Mucosa of rectum (tissue), 2 donors: ENCODE measurements around the gene CALHM1.

Source experiments
- H3K27ac ChIP-seq, 2 donors: one replicate each; pipeline ENCODE4 v1.7.0; 2013; ENCODE audit warnings: inconsistent platforms in 2 of 2, low read depth in 2 of 2, low read length in 2 of 2
- H3K27me3 ChIP-seq, 2 donors: one replicate each; pipeline ENCODE4 v1.7.0; 2013; ENCODE audit warnings: low read length in 2 of 2; ENCODE audit not compliant: control insufficient read depth in 2 of 2, insufficient read depth in 2 of 2
- H3K36me3 ChIP-seq, 2 donors: one replicate each; pipeline ENCODE4 v1.7.0; 2013; ENCODE audit warnings: low read length in 2 of 2; ENCODE audit not compliant: control insufficient read depth in 2 of 2, insufficient read depth in 2 of 2
- H3K4me1 ChIP-seq, 2 donors: one replicate each; pipeline ENCODE4 v1.7.0; 2013; ENCODE audit warnings: low read length in 2 of 2, mild to moderate bottlenecking in 1 of 2; ENCODE audit not compliant: control insufficient read depth in 2 of 2, insufficient read depth in 2 of 2
- H3K4me3 ChIP-seq, 2 donors: one replicate each; pipeline ENCODE4 v1.7.0; 2013; ENCODE audit warnings: low read length in 2 of 2
- H3K9ac ChIP-seq, 2 donors: one replicate each; pipeline ENCODE4 v1.7.0; 2013; ENCODE audit warnings: low read length in 2 of 2, low read depth in 1 of 2, mild to moderate bottlenecking in 1 of 2
- H3K9me3 ChIP-seq, 2 donors: one replicate each; pipeline ENCODE4 v1.7.0; 2013; ENCODE audit warnings: low read length in 2 of 2; ENCODE audit not compliant: control insufficient read depth in 2 of 2
- donor health status: healthy.
- donor health status: Normal muscosa, but diverticular disease.

CALHM1 gene

DNA sequence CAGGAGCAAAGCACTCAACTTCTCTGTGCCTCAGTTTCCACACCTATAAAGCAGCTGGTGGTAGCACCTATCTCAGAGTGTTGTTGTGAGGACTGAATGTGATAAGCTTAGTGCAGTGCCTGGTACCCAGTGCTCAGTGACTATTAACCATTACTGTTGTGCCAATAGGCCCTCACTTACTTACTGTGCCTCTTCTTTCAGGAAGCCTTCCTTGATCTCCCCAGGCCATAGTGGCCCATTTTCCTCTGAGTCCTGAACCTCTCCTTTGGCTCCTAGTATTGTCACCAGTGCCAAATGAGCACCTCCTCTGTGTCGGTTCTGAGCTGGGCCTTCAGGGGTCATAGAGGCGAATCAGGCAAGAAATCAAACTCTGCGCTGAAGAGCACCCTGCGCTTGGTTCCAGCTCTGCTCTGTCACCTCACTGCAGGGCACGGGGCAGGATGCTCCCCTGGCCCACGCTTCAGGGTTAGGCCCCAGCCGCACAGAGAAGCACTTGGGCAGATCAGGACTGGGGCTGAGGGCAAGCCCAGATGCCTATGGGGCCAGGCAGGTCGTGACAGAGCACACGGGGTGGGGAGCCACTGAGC is 2.5 kb downstream of the CALHM1 start:
- Histone ChIP-seq H3K4me1 (peaks cover 3 to 4% of the 10 kb centered on the region in 2 donors), H3K27me3 (no peaks in the 10 kb centered on the region), H3K36me3 (no peaks in the 10 kb centered on the region), H3K9ac (no peak overlapping the region), H3K27ac (no peak overlapping the region), H3K9me3 (no peaks in the 10 kb centered on the region), H3K4me3 (no peak overlapping the region)

DNA sequence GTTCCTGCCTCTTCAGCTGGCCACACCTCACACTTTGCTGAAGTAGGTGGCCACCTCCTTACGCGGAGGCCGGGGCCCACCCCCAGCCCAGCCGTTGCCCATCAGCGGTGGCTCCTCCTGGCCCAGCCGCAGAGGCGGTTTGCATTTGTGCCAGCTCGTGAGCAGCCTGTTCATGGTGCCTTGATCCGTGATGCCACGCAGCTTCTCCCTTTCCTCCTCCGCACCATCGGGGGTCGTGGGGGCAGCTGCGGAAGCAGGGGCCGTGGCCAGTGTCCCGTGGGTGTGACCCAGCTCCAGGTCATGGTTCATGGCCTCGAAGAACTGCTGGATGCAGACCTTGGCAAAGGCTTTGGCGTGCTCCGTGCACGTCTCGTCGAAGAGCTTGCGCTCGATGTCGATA is 3.5 kb downstream of the CALHM1 start:
- Histone ChIP-seq H3K9ac (no peak overlapping the region), H3K36me3 (no peaks in the 10 kb centered on the region), H3K4me1 (peaks cover 4 to 7% of the 10 kb centered on the region in 2 donors), H3K4me3 (no peak overlapping the region), H3K9me3 (no peaks in the 10 kb centered on the region), H3K27ac (no peak overlapping the region), H3K27me3 (peaks cover 0 to 3% of the 10 kb centered on the region in 2 donors)

DNA sequence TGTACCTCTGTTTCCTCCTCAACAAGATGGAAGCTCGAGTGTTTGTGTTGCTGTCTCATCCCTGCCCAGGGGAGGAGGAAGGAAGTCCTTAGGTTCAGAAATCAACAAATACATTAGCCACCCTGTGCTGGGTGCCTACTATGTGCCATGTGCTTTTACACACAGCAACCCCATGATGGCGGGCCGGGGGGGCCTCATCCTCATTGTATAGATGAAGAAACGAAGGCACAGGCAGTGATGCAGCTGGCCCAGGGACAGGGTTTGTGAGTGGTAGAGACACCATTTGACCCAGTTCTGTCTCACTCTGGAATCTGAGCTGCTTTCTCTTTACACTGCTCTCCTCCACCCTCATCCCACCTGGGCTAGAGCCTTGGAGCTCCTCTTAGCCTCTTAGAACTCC is 4.7 kb downstream of the CALHM1 start:
- peaks cover 3 to 4% of the 10 kb centered on the region in 2 donors for H3K36me3 ChIP-seq
- peaks cover 15 to 19% of the 10 kb centered on the region in 2 donors for H3K4me1 ChIP-seq
- no peak overlapping the region for H3K27ac ChIP-seq
- H3K27me3 ChIP-seq, result peaks cover 0 to 3% of the 10 kb centered on the region in 2 donors
- H3K9me3 ChIP-seq, result no peaks in the 10 kb centered on the region
- H3K4me3 ChIP-seq, result no peak overlapping the region
- H3K9ac ChIP-seq, result no peak overlapping the region

DNA sequence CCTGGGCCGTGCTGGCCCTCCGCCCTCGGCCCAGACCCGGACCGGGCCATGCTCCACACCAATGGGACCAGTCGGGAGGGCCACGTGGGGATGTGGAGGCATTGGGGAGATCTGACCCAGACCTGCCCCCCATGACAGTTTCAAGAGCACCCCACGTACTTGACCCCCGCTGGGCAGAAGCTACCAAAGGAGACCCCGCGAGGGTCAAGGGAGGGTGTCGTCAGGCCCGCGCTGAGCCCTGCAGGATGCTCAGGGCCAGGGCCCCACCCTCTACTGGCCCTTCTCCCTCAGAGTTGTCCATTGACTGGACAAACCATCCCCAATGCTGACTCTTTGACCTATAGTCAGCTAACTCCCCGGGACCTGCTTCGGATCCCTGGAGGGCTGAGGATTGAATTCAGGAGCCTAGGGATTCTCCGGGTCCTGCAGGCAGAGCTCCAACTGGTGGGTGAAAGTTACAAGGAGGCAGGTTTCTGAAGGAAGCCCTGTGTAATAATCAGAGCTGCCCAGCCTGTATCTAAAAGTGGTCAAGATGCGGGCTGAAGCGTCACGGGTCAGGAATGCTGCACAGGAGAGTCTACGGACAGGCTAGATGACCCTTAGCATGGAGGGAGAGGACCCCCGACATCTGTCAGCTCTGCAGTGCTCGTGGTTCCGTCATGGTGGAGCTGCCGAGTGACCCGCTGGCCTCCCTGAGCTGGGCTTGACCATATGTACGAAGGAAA is 6.0 kb downstream of the CALHM1 start:
- peaks cover 6 to 10% of the 10 kb centered on the region in 2 donors for H3K36me3 ChIP-seq
- peaks cover 0 to 3% of the 10 kb centered on the region in 2 donors for H3K27me3 ChIP-seq
- peak overlapping the region; percentile 82 for H3K27ac ChIP-seq
- H3K4me3 ChIP-seq, result peak overlapping the region; percentile 66 to 80
- H3K9me3 ChIP-seq, result no peaks in the 10 kb centered on the region
- H3K4me1 ChIP-seq, result peaks cover 17 to 24% of the 10 kb centered on the region in 2 donors
- peak overlapping the region in 1 of 2 donors; percentile 70 for H3K9ac ChIP-seq

DNA sequence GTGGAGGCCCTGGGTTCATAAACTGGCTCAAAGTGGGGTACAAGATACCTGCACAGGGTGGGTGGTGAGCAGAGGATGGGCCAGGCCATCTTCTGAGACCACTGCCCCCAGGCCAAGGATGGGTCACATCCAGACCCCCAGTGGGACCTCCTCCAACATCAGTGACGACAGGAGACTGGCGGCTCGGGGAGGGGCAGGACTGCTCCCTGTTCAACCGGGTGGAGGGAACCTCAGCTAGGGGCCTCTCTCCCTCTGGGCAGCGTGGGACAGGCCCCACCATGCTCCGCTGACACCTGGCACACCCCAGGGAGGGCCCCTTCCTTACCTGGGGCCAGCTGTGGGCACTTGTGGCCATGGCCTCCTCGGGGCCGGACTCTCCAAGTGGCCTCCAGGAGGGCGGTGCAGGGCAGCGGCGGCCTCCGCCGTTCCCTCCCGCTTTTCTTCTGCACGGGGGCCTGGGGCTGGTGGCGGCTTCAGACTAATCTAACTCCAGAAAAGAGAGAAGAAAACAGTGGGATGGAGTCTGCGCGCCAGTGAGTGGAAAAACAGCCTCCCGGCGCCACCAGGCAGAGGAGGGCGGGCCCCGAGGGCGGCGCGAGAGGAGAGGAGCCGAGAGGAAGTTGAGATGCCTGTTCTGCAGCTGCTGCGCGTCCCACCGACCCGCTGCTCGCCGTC is 6.7 kb downstream of the CALHM1 start, which contains the start of gene CALHM2:
CALHM2 (minus strand) TSS at position 540 of the 675 bp plus-strand sequence. CDS start 2,429 bp downstream, outside the sequence.
- H3K36me3 ChIP-seq, result peaks cover 12 to 17% of the 10 kb centered on the region in 2 donors
- H3K4me1 ChIP-seq, result peaks cover 17 to 28% of the 10 kb centered on the region in 2 donors
- H3K27me3 ChIP-seq, result peaks cover 0 to 3% of the 10 kb centered on the region in 2 donors
- H3K4me3 ChIP-seq, result peak within 1 kb of the TSS; percentile 66 to 80
- peak within 1 kb of the TSS; percentile 82 for H3K27ac ChIP-seq
- H3K9me3 ChIP-seq, result no peaks in the 10 kb centered on the region
- H3K9ac ChIP-seq, result peak within 1 kb of the TSS; percentile 61 to 70

DNA sequence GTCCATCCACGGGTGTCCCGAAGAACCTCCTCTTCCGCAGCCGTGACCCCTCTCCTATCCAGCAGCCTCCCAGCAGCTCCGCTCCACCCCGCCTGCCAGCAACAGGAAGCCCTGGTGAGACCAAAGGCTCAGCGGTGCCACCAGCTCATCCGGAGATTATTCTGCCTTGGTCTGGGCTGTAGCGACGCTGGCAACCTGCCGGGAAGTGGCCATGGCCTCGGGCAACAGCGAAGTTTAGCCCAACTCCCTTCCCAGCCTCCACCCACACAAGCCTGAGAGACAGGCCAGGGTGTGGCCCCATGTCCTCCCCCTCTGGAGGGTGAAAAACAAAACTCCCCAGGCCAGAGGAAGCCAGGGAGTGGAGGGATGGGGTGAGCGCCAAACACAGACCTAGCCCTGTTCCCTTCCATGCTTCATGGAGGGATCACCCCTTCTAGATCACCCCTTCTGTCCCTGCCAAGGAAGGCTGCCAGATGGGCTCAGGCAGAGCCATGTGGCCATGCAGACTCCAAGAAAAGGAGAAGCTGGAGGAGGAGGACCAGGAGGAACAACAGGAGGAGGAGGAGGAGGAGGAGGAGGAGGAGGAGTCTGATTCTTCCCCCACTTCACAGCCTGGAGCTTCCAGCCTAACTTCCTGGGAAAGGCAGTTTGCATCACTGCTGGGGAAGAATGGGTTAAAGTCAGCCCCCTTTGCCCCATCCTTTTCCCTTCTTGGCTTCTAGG is 7.4 kb downstream of the CALHM1 start:
- peaks cover 17 to 28% of the 10 kb centered on the region in 2 donors for H3K4me1 ChIP-seq
- H3K4me3 ChIP-seq, result peak overlapping the region; percentile 66 to 80
- H3K27ac ChIP-seq, result peak overlapping the region; percentile 82
- peak overlapping the region; percentile 61 to 70 for H3K9ac ChIP-seq
- H3K36me3 ChIP-seq, result peaks cover 12 to 20% of the 10 kb centered on the region in 2 donors
- H3K9me3 ChIP-seq, result no peaks in the 10 kb centered on the region
- peaks cover 0 to 3% of the 10 kb centered on the region in 2 donors for H3K27me3 ChIP-seq

DNA sequence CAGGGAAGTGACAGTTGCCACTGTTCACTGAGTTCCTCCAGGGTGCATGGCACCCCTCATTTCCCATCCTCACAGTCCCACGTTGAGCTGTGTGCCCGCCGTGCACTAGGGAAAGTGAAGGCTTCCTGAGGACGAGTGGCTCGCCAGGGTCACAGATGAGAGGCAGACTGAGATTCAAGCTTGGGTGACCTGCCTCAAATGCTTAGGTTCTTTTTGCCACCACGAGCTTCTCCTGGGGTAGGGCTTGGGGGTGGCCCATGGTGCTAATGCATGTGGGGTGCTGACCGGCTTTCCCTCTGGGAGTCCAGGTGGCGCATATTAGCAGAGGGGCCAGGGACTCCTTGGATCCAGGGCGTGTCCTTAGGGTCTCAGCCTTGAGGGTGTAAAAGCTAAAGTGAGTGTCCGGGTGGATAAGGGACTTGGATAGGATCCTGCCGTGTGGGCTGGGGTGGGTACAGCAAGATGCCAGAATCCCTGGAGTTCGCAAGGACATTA is 8.5 kb downstream of the CALHM1 start:
- peaks cover 17 to 28% of the 10 kb centered on the region in 2 donors for H3K4me1 ChIP-seq
- no peaks in the 10 kb centered on the region for H3K9me3 ChIP-seq
- H3K36me3 ChIP-seq, result peaks cover 18 to 27% of the 10 kb centered on the region in 2 donors
- peak overlapping the region in 1 of 2 donors; percentile 82 for H3K27ac ChIP-seq
- peak overlapping the region; percentile 5 to 70 for H3K9ac ChIP-seq
- H3K4me3 ChIP-seq, result peak overlapping the region; percentile 66 to 80
- peaks cover 0 to 3% of the 10 kb centered on the region in 2 donors for H3K27me3 ChIP-seq

DNA sequence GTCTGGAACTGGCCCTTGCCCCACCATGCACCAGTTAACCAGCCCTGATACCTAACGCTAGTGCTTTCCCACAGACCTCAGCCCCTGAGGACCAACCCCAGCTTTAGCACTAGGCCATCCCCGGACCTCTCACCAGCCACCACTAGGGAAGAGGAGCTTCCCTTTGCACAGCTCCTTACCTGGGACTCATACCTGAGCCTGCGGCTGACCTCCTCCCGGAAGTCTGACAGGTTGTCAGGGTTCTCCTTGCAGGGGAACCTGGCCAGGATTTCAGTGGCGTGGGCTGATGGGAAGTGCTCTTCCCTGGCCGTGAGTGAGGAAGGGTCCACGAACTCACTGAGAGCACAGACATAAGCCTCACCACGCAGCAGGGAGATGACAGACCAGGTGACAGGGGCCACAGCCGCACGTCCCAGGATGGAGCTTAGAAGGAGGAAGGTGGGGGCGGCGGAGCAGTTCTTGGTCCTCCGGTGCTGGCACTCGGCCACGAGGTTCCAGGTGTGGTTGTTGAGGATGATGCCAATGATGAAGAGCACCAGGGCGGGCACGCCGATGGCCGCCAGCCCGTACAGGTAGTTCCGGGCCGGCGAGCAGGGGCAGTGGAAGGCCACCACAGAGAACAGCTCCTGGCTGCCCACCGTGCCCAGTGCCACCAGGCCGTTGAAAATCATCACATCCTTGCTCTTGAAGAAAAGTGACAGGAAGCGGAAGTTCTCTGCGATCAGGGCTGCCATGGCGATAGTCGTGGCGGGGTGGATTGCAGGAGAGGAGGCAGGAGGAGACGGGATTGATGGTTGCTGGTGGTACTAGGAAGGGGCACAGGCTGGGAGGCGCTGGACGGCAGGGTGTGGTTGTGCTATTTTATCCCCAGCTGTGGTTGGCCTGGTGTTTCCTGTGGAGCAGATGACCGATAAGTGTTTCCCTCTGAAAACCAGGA is 9.2 kb downstream of the CALHM1 start:
- Histone ChIP-seq H3K27me3 (peaks cover 0 to 3% of the 10 kb centered on the region in 2 donors), H3K9me3 (no peaks in the 10 kb centered on the region), H3K36me3 (peaks cover 26 to 34% of the 10 kb centered on the region in 2 donors), H3K4me3 (peak overlapping the region in 1 of 2 donors; percentile 3), H3K9ac (peak overlapping the region in 1 of 2 donors; percentile 1), H3K4me1 (peaks cover 17 to 28% of the 10 kb centered on the region in 2 donors), H3K27ac (peak overlapping the region in 1 of 2 donors; percentile 16)

DNA sequence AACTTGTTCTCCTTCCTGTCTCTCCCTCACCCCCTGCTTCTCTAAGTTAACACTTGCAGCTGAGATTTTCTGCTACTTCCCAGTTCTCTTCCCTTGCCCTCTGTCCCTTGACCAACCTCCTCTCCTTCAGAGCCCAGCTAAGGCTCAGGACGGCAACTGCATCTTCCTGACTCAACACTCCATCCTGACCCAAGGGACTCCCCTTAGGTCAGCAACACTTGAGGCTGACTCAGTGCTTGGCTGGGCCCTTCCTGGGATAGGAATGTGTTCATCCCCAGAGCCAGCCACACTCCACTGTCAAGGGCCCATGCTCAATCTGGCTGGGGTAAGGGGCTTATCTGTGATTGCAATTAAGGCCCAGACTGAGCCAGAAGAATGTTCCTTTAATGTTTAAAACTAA is 10.0 kb downstream of the CALHM1 start:
- Histone ChIP-seq H3K4me1 (peaks cover 17 to 28% of the 10 kb centered on the region in 2 donors), H3K36me3 (peaks cover 33 to 41% of the 10 kb centered on the region in 2 donors), H3K27ac (no peak overlapping the region), H3K9me3 (no peaks in the 10 kb centered on the region), H3K9ac (peak overlapping the region in 1 of 2 donors; percentile 1), H3K4me3 (no peak overlapping the region), H3K27me3 (peaks cover 0 to 3% of the 10 kb centered on the region in 2 donors)
